Measurements from ENCODE around the gene CALCOCO1.

The CALCOCO1 gene

DNA sequence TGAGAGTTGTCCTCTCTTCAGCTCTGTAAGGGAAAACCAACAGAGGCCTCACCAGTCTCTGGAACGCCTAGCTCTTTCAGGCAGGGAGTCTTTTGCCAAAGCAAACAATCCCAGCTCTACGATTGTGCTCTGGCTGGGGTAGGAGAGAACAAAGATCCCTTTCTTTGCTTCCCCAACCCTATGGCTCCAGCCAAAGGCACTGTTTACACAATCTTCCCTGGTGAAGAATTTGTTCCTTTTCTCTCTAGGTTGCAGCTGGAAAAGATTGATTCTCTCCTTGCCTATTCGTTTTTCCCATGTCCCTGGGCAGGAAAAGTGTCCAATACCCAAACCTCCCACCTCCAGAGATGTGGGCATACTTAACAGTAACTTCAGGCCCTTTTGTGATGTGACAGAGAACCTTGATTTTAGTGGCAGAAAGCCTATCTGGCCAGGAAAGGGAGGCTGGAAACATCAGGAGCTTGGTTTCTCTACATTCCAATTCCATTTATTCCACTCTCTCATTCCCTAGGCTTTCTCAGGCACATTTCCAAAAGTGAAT is 68.2 kb downstream of the CALCOCO1 start:
- TF ChIP-seq GATA2 (IDR thresholded peaks at IDR 0.05; ENCODE audit: low read depth, low read length) (no peak), GATA3 (IDR thresholded peaks at IDR 0.05; ENCODE audit: low read depth, low read length) (no peak)
